SU-DHL-6 (cell line): Measurements from ENCODE around the gene PVALEF.

Experiments used
- CTCF ChIP-seq: fragments of 200-600 bp; sonication (generic); IDR thresholded peaks from one replicate; pipeline ENCODE4 v1.5.1; 2017; ENCODE audit warnings: antibody characterized with exemption, mild to moderate bottlenecking, low read length, moderate library complexity; ENCODE audit not compliant: insufficient read depth, poor library complexity, severe bottlenecking
- EZH2phosphoT487 ChIP-seq: fragments of 200-600 bp; sonication (generic), shearing (Covaris generic); conservative IDR thresholded peaks from 2 replicates; pipeline ENCODE4 v1.6.1; 2018; ENCODE audit warnings: mild to moderate bottlenecking, antibody characterized with exemption, low read length, moderate library complexity, mixed read lengths

GRCh38 chr17:81176666-81177065 is 11.4 kb downstream of the PVALEF start:
- no peak for TF ChIP-seq EZH2phosphoT487
- no peak for TF ChIP-seq CTCF
